ENCODE data around the gene LMNB1.
"Not testable (repeated sequence)": the region's sequence is repeated elsewhere in the genome, so short reads cannot be mapped to it uniquely, and the experiment has no call there.

Gene LMNB1

DNA sequence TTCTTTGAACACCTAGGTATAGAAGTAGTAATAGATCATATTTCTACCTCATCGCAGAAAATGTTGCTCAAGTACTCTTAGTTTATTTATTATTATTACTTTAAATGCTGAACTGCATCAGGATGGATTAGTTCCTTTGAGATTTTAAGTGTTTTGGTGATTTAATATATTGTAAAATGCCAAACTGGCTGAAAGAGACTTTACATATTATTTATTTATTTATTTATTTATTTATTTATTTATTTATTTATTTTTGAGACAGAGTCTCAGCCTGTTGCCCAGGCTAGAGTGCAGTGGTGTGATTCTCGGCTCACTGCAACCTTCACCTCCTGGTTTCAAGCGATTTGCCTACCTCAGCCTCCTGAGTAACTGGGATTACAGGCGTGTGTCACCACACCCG lies 42.3 kb downstream of the LMNB1 start:
- no peak for DNase-seq (ENCODE audit: low read depth, low spot score)

- DNase-seq (ENCODE audit: low read depth, low spot score): no peak
Measured at GRCh38 chr5:126826619-126827215, 49.8 kb downstream of the LMNB1 start.

DNA sequence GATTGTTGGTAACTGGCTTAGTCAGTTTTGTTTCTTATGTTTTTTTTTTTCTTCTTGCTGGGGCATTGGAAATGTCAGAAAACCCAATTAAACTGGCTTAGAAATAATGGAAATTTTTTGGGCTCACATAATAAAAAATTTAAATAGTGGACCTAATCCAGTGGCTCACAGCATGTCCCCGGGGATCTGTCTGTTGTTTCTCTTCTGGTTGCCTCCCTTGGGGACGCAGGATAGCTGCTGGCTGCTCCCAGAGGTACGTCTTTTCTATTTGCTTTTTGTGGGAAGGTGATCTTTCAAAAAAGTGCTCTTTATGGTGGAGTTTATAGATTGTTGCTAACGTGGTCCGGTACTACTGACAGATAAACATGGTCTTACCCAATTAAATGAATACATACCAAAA lies 52.2 kb downstream of the LMNB1 start:
- no peak for DNase-seq (ENCODE audit: low read depth, low spot score)

- no peak for DNase-seq (ENCODE audit: low read depth, low spot score)
Measured at GRCh38 chr5:126830061-126830460, 53.1 kb downstream of the LMNB1 start.

DNA sequence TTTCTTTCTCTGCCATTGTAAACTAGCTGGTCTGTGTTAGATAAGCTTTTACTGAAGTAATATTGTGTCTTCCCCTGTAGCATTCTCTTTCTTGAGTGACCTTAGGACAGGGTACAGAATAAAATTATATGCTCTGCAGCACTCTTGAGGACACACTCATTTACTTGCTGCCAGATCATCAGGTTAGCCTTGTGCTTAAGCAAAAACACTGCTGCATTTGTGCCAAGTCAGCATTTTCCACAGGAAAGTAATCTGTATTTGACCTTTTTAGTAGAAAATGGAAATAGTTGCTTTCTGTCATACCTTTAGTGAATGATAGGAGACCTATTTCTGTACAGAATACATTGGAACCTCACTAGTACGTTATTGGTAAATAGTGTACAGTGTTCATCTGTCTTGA lies 54.2 kb downstream of the LMNB1 start:
- no peak for DNase-seq (ENCODE audit: low read depth, low spot score)

- no peak for DNase-seq (ENCODE audit: low read depth, low spot score)
Measured at GRCh38 chr5:126836778-126837177, 59.8 kb downstream of the LMNB1 start.

GRCh38 chr5:126837242-126837641 lies 60.3 kb downstream of the LMNB1 start:
- no peak for DNase-seq (ENCODE audit: low read depth, low spot score)

GRCh38 chr5:126837906-126838539 lies 61.1 kb downstream of the LMNB1 start:
- peak; percentile 51 for DNase-seq (ENCODE audit: low read depth, low spot score)

- DNase-seq (ENCODE audit: low read depth, low spot score): not testable (repeated sequence)
Measured at GRCh38 chr5:126839407-126839806, 62.5 kb downstream of the LMNB1 start.

- not testable (repeated sequence) for DNase-seq (ENCODE audit: low read depth, low spot score)
Measured at GRCh38 chr5:126843375-126843774, 66.4 kb downstream of the LMNB1 start.

GRCh38 chr5:126845470-126846070 lies 68.6 kb downstream of the LMNB1 start:
- not testable (repeated sequence) for DNase-seq (ENCODE audit: low read depth, low spot score)

DNA sequence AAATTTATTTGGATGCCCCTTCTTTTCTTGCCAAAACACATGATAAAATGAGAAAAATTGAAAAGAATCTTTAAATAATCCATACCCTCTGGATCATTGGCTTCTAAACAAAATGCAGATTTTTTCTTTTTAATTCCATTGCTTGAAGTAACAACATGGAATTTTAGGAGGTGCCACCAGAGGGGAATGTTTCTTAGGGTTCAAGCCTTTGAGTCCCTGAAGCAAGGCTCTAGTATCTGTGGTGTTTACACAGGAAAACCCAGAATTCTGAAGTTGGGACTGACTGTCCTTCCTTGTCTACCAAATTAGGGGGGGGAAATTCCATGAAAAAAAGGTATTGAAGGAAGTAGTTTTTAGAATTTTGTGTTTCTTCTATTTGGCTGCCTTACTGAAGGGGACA lies 69.4 kb downstream of the LMNB1 start:
- no peak for DNase-seq (ENCODE audit: low read depth, low spot score)

- DNase-seq (ENCODE audit: low read depth, low spot score): no peak
Measured at GRCh38 chr5:126846744-126847455, 70.0 kb downstream of the LMNB1 start.

- DNase-seq (ENCODE audit: low read depth, low spot score): no peak
Measured at GRCh38 chr5:126847456-126847820, 70.5 kb downstream of the LMNB1 start.

- no peak for DNase-seq (ENCODE audit: low read depth, low spot score)
Measured at GRCh38 chr5:126847826-126848251, 70.9 kb downstream of the LMNB1 start.

- DNase-seq (ENCODE audit: low read depth, low spot score): no peak
Measured at GRCh38 chr5:126848253-126848652, 71.3 kb downstream of the LMNB1 start.

GRCh38 chr5:126849101-126849678 lies 72.3 kb downstream of the LMNB1 start:
- no peak for DNase-seq (ENCODE audit: low read depth, low spot score)

DNA sequence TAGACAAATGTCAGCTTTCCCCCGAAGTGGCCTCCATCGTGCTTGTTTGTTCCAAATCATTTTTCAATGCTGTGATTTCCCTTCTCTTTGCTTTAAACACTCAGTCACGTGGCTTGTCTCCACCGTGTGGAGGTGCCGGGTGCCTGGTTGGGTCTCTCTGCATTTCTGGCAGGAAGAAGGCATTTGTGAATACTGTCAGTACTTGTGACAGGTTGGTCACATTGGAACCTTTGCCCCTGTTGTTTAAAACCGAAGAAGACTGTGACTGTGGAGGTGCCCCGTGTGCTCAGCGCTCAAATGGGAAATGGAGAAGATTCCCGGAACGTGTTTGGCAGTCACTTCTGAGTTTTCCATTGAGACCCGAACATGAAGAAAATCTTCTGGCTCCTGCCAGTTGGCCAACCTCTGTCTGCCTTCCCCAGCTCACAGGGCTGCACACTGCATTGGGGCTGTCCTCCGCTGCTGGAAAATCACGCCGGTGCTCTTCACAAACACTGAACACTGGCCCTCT lies 74.6 kb downstream of the LMNB1 start:
- no peak for DNase-seq (ENCODE audit: low read depth, low spot score)

DNA sequence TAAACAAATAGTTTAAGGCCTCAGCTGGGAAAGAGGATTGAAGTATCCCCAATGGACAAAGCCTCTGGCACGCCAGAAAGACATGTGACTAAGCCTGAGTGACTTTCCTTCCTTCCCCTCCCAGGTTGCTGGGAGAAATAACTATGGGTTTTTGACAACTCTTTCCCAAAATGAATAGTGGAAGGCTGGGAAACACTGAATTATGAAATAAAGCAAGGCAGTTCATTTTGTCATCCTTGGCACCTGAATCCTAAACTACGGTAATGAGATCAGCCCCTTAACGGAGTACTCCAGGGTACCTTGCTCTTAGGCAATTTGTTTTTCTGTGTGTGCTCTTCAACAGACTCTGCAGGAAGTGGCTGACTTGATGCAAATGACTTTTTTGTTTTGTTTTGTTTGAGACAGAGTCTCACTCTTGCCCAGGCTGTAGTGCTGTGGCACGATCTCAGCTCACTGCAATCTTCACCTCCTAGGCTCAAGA lies 75.2 kb downstream of the LMNB1 start:
- no peak for DNase-seq (ENCODE audit: low read depth, low spot score)

GRCh38 chr5:126852841-126853271 lies 75.9 kb downstream of the LMNB1 start:
- DNase-seq (ENCODE audit: low read depth, low spot score): no peak

DNA sequence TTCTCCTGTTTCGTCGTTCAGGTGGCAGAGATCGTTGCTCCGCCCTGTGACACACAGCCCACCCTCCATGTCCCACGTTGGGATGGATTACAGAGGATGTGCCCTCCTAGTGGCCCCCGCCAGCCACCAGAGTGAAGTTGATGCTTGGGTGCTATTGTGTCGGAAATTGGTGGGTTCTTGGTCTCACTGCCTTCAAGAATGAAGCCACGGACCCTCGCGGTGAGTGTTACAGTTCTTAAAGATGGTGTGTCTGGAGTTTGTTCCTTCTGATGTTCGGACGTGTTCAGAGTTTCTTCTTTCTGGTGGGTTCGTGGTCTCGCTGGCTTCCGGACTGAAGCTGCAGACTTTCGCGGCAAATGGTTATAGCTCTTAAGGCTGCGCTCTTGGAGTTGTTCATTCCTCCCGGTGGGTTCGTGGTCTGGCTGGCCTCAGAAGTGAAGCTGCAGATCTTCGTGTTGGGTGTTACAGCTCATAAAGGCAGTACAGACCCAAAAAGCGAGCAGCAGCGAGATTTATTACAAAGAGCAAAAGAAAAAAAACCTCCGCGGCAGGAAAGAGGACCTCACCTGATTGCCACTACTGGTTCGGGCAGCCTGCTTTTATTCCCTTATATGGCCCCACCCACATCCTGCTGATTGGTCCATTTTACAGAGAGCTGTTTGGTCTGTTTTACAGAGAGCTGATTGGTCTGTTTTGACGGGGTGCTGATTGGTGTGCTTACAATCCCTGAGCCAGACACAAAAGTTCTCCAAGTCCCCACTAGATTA lies 76.8 kb downstream of the LMNB1 start:
- not testable (repeated sequence) for DNase-seq (ENCODE audit: low read depth, low spot score)
